Neural progenitor cell (in vitro differentiated cells): ENCODE data around the gene PAPOLB. TPM values are rescaled to one million over a fixed set of nuclear protein-coding genes. Genes with fewer than 3 reads are reported as not detected.

Experiments
- DNase-seq: peaks from one replicate; pipeline ENCODE4 v3.0.0-alpha.2; 2016; ENCODE audit warnings: low spot score
- H2AFZ ChIP-seq: fragments of 200-600 bp; sonication (generic); replicated peaks from 2 replicates; pipeline ENCODE4 v1.6.1; 2016; ENCODE audit warnings: antibody characterized with exemption
- H3F3A ChIP-seq: fragments of 200-600 bp; sonication (generic); 2 replicates; pipeline ENCODE4 v1.6.1; 2016; ENCODE audit warnings: antibody characterized with exemption, low read depth
- H3K27ac ChIP-seq: fragments of 200-600 bp; sonication (generic); 2 replicates; pipeline ENCODE4 v1.5.1; 2016; ENCODE audit warnings: mild to moderate bottlenecking
- H3K27me3 ChIP-seq: fragments of 200-600 bp; sonication (generic); 2 replicates; pipeline ENCODE4 v1.6.1; 2016; ENCODE audit warnings: mild to moderate bottlenecking, moderate library complexity
- H3K36me3 ChIP-seq: fragments of 200-600 bp; sonication (generic); 2 replicates; pipeline ENCODE4 v1.5.1; 2016
- H3K4me1 ChIP-seq: fragments of 200-600 bp; sonication (generic); 2 replicates; pipeline ENCODE4 v1.6.1; 2016; ENCODE audit warnings: mixed run types
- H3K4me2 ChIP-seq: fragments of 200-600 bp; sonication (generic); 2 replicates; pipeline ENCODE4 v1.6.1; 2016
- H3K4me3 ChIP-seq: fragments of 200-600 bp; sonication (generic); 2 replicates; pipeline ENCODE4 v1.5.1; 2016
- H3K79me2 ChIP-seq: fragments of 200-600 bp; sonication (generic); 2 replicates; pipeline ENCODE4 v1.6.1; 2016; ENCODE audit warnings: low read depth
- H3K9ac ChIP-seq: fragments of 200-600 bp; sonication (generic); 2 replicates; pipeline ENCODE4 v1.6.1; 2016
- H3K9me3 ChIP-seq: fragments of 200-600 bp; sonication (generic); 2 replicates; pipeline ENCODE4 v1.5.1; 2016; ENCODE audit warnings: low read depth
- H4K20me1 ChIP-seq: fragments of 200-600 bp; sonication (generic); 2 replicates; pipeline ENCODE4 v1.6.1; 2016; ENCODE audit warnings: low read depth
- H3K27ac Mint-ChIP-seq: 3 replicates; pipeline ENCODE4 v1.8.0; 2021; ENCODE audit warnings: mixed read lengths
- H3K27me3 Mint-ChIP-seq: 2 replicates; pipeline ENCODE4 v1.8.0; 2022; ENCODE audit warnings: low read depth, mild to moderate bottlenecking, inconsistent platforms, moderate library complexity, mixed read lengths; ENCODE audit not compliant: insufficient read depth
- H3K36me3 Mint-ChIP-seq: 3 replicates; pipeline ENCODE4 v1.8.0; 2021; ENCODE audit warnings: mixed read lengths
- H3K4me1 Mint-ChIP-seq: 3 replicates; pipeline ENCODE4 v1.8.0; 2021; ENCODE audit warnings: mixed read lengths
- H3K4me3 Mint-ChIP-seq: 3 replicates; pipeline ENCODE4 v1.8.0; 2021; ENCODE audit warnings: mild to moderate bottlenecking, moderate library complexity, mixed read lengths
- H3K9me3 Mint-ChIP-seq: 3 replicates; pipeline ENCODE4 v1.8.0; 2020; ENCODE audit warnings: mixed read lengths
- CTCF ChIP-seq: fragments of 200-600 bp; sonication (generic); IDR thresholded peaks from 2 replicates; pipeline ENCODE4 v1.5.1; 2017; ENCODE audit warnings: antibody characterized with exemption, mild to moderate bottlenecking
- EZH2 ChIP-seq: fragments of 200-600 bp; sonication (generic); IDR thresholded peaks from 2 replicates; pipeline ENCODE4 v1.6.1; 2017; ENCODE audit warnings: antibody characterized with exemption, mild to moderate bottlenecking, moderate library complexity
- EZH2phosphoT487 ChIP-seq: fragments of 200-600 bp; sonication (generic); IDR thresholded peaks from 2 replicates; pipeline ENCODE4 v1.6.1; 2017; ENCODE audit warnings: antibody characterized with exemption
- total RNA-seq: library from RNA; depleted of rRNA; stranded (reverse); fragments of >200 nt; gene quantifications from 2 replicates; pipeline ENCODE4 v1.2.3, GENCODE V29; 2015; ENCODE audit warnings: low replicate concordance

PAPOLB gene
- total RNA-seq, 1 donor from 2014 or later, result not detected

GRCh38 chr7:4856336-4857057, 5.3 kb downstream of the PAPOLB start:
- Histone ChIP-seq H3K27ac (no peak overlapping the region), H3K9me3 (no peaks in the 10 kb centered on the region), H3F3A (no peaks in the 10 kb centered on the region), H4K20me1 (no peaks in the 10 kb centered on the region), H3K4me3 (no peak overlapping the region), H2AFZ (no peak overlapping the region), H3K9ac (no peak overlapping the region), H3K27me3 (peaks cover 4% of the 10 kb centered on the region), H3K4me2 (no peak overlapping the region), H3K79me2 (no peaks in the 10 kb centered on the region), H3K4me1 (no peaks in the 10 kb centered on the region), H3K36me3 (no peaks in the 10 kb centered on the region)
- H3K4me1 Mint-ChIP-seq, result no peaks in the 10 kb centered on the region
- H3K27me3 Mint-ChIP-seq, result peaks cover 2% of the 10 kb centered on the region
- H3K36me3 Mint-ChIP-seq, result peaks cover 24% of the 10 kb centered on the region
- no peak overlapping the region for H3K27ac Mint-ChIP-seq
- no peak for DNase-seq
- no peak overlapping the region for H3K4me3 Mint-ChIP-seq
- H3K9me3 Mint-ChIP-seq, result peaks cover 21% of the 10 kb centered on the region
- TF ChIP-seq EZH2phosphoT487, result no peak
- TF ChIP-seq CTCF, result no peak
- no peak for TF ChIP-seq EZH2

- no peak overlapping the region for H3K4me3 ChIP-seq
- no peaks in the 10 kb centered on the region for H4K20me1 ChIP-seq
- Mint-ChIP-seq H3K9me3 (peaks cover 30% of the 10 kb centered on the region), H3K27me3 (peaks cover 2% of the 10 kb centered on the region), H3K27ac (peak overlapping the region; percentile 9), H3K36me3 (peaks cover 26% of the 10 kb centered on the region), H3K4me3 (no peak overlapping the region), H3K4me1 (no peaks in the 10 kb centered on the region)
- H3K27ac ChIP-seq, result no peak overlapping the region
- no peaks in the 10 kb centered on the region for H3K36me3 ChIP-seq
- H3K4me2 ChIP-seq, result no peak overlapping the region
- no peak overlapping the region for H3K9ac ChIP-seq
- no peaks in the 10 kb centered on the region for H3F3A ChIP-seq
- H3K4me1 ChIP-seq, result no peaks in the 10 kb centered on the region
- no peak for DNase-seq
- no peak for TF ChIP-seq EZH2phosphoT487
- TF ChIP-seq EZH2, result no peak
- TF ChIP-seq CTCF, result no peak
- H3K79me2 ChIP-seq, result no peaks in the 10 kb centered on the region
- no peaks in the 10 kb centered on the region for H3K27me3 ChIP-seq
- no peak overlapping the region for H2AFZ ChIP-seq
- no peaks in the 10 kb centered on the region for H3K9me3 ChIP-seq
Measured at GRCh38 chr7:4854916-4855315, 6.9 kb downstream of the PAPOLB start.

- Mint-ChIP-seq H3K27ac (no peak overlapping the region), H3K9me3 (peaks cover 34% of the 10 kb centered on the region), H3K27me3 (peaks cover 4% of the 10 kb centered on the region), H3K4me3 (no peak overlapping the region), H3K4me1 (peaks cover 5% of the 10 kb centered on the region), H3K36me3 (peaks cover 26% of the 10 kb centered on the region)
- Histone ChIP-seq H3K9me3 (no peaks in the 10 kb centered on the region), H3K27me3 (no peaks in the 10 kb centered on the region), H3K27ac (no peak overlapping the region), H3K9ac (no peak overlapping the region), H3K4me1 (peaks cover 9% of the 10 kb centered on the region), H3K4me2 (no peak overlapping the region), H3F3A (no peaks in the 10 kb centered on the region), H4K20me1 (no peaks in the 10 kb centered on the region), H3K36me3 (no peaks in the 10 kb centered on the region), H3K4me3 (no peak overlapping the region), H3K79me2 (no peaks in the 10 kb centered on the region), H2AFZ (no peak overlapping the region)
- TF ChIP-seq CTCF, result no peak
- TF ChIP-seq EZH2, result no peak
- TF ChIP-seq EZH2phosphoT487, result no peak
- no peak for DNase-seq
Measured at GRCh38 chr7:4851459-4852422, 10.1 kb downstream of the PAPOLB start.
